ENCODE results near the gene LPP. TPM values are rescaled to one million over a fixed set of nuclear protein-coding genes. Genes with fewer than 3 reads are reported as not detected.
A peak's percentile ranks its signal among the peaks of the same experiment; 100 is the strongest.

LPP gene
- total and polyA plus RNA-seq, 8 donors, result 8.0 to 885 (median 305) TPM

DNA sequence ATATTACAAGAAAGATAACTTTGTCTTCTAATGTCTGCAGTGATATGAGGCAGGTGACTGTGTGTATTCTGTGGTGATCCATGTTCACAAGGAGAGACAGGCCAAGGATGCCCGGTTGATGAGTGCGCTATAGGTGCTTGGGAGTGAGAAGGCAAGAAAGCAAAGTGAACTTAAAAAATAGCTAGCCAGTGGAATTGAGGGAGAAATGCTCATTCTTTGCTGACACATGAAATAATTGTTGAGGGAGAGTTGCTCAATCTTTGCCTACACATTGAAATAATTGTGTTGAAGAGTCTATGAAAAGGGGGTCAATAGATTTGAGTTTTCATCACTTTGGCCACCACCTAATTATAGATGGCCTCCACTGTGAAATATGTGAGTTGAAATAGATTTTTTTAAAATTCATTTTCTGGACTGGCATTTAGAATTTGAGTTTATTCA lies 156.3 kb downstream of the LPP start:
- no peak for TF ChIP-seq POLR2A (IDR thresholded peaks at IDR 0.05)
- TF ChIP-seq POLR2AphosphoS5 (IDR thresholded peaks at IDR 0.05), result no peak
- no peak for TF ChIP-seq EP300 (IDR thresholded peaks at IDR 0.05)
- TF ChIP-seq, protein P1, sequence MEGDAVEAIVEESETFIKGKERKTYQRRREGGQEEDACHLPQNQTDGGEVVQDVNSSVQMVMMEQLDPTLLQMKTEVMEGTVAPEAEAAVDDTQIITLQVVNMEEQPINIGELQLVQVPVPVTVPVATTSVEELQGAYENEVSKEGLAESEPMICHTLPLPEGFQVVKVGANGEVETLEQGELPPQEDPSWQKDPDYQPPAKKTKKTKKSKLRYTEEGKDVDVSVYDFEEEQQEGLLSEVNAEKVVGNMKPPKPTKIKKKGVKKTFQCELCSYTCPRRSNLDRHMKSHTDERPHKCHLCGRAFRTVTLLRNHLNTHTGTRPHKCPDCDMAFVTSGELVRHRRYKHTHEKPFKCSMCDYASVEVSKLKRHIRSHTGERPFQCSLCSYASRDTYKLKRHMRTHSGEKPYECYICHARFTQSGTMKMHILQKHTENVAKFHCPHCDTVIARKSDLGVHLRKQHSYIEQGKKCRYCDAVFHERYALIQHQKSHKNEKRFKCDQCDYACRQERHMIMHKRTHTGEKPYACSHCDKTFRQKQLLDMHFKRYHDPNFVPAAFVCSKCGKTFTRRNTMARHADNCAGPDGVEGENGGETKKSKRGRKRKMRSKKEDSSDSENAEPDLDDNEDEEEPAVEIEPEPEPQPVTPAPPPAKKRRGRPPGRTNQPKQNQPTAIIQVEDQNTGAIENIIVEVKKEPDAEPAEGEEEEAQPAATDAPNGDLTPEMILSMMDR (IDR thresholded peaks at IDR 0.05), result no peak
- Histone ChIP-seq H3K4me3 (no peak overlapping the region), H3K27ac (peak overlapping the region in 2 of 5 donors; percentile 3 to 12), H3K27me3 (no peaks in the 10 kb centered on the region), H3K4me1 (peaks cover 0 to 30% (median 16%) of the 10 kb centered on the region in 4 donors), H3K36me3 (peaks cover 0 to 7% (median 0%) of the 10 kb centered on the region in 4 donors), H3K9me3 (no peaks in the 10 kb centered on the region)
- intact Hi-C loops (cut with DNase I; ENCODE audit: low total_unique reads), result no loop called here
- no peak for DNase-seq
- 90 to 99% (median 93%) methylated on average over 2 of the region's 2 CpGs for WGBS, 5 donors

DNA sequence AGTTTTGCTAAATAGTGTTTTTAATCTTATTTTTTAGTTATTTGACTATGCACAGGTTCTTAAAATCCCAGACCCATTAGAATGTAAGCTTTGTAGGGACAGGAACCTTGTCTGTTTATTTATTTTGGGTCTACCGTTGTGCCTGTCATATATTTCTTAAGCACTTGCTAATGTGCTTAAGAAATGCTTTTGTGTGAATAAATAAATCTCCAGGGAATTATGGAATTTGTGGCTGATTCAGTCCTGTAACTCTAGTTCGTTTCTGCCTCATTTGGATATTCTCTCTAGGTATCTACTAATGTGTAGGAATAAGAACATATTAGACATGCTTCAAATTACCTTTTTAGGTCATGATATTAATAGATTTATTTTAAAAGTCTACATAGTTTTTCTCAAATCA lies 161.6 kb downstream of the LPP start:
- peak overlapping the region in 1 of 5 donors; percentile 34 for H3K27ac ChIP-seq
- no peaks in the 10 kb centered on the region for H3K9me3 ChIP-seq
- H3K4me3 ChIP-seq, result no peak overlapping the region
- DNase-seq, result no peak
- intact Hi-C loops (cut with DNase I; ENCODE audit: low total_unique reads), result no loop called here
- peaks cover 0 to 34% (median 13%) of the 10 kb centered on the region in 4 donors for H3K4me1 ChIP-seq
- H3K36me3 ChIP-seq, result peaks cover 0 to 7% (median 0%) of the 10 kb centered on the region in 4 donors
- H3K27me3 ChIP-seq, result no peaks in the 10 kb centered on the region
- TF ChIP-seq EP300 (IDR thresholded peaks at IDR 0.05) (no peak), POLR2A (IDR thresholded peaks at IDR 0.05) (no peak), POLR2AphosphoS5 (IDR thresholded peaks at IDR 0.05) (no peak)
- TF ChIP-seq, protein P1 (IDR thresholded peaks at IDR 0.05), result no peak
- WGBS, 5 donors, result 59 to 82% (median 77%) methylated on average over 2 of the region's 2 CpGs

DNA sequence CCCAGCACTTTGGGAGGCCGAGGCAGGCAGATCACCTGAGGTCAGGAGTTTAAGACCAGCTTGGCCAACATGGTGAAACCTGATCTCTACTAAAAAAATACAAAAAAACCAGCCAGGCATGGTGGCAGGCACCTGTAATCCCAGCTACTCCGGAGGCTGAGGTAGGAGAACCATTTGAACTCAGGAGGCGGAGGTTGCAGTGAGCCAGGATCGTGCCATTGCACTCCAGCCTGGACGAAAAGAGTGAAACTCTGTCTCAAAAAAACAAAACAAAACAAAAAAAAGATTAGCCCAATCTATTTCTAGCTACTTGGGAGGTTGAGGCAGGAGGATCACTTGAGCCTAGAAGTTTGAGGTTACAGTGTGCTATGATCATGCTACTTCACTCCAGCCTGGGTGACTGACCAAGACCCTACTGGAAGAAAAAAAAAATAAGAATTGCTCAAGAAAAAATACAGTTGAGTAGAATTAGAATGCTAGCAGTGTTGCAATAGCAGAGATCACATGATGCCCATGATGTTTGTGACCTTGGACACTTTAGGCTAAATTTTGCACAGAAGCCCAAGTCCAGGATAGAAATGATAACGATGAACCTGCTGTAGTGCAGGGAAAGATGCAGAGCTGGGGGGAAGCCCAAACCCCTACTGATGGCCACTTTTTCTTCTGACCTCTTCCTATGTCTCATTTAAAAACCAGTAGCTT lies 162.2 kb downstream of the LPP start:
- H3K36me3 ChIP-seq, result peaks cover 0 to 7% (median 0%) of the 10 kb centered on the region in 4 donors
- peaks cover 0 to 39% (median 14%) of the 10 kb centered on the region in 4 donors for H3K4me1 ChIP-seq
- no peak overlapping the region for H3K4me3 ChIP-seq
- H3K27ac ChIP-seq, result peak overlapping the region in 1 of 5 donors; percentile 46
- WGBS, 5 donors, result 83 to 95% (median 91%) methylated on average over 6 of the region's 6 CpGs
- no peak for TF ChIP-seq POLR2A (IDR thresholded peaks at IDR 0.05)
- TF ChIP-seq EP300 (IDR thresholded peaks at IDR 0.05), result no peak
- TF ChIP-seq, protein P1 (IDR thresholded peaks at IDR 0.05), result no peak
- TF ChIP-seq POLR2AphosphoS5 (IDR thresholded peaks at IDR 0.05), result no peak
- H3K9me3 ChIP-seq, result no peaks in the 10 kb centered on the region
- intact Hi-C loops (cut with DNase I; ENCODE audit: low total_unique reads), result no loop called here
- no peaks in the 10 kb centered on the region for H3K27me3 ChIP-seq
- DNase-seq, result no peak

DNA sequence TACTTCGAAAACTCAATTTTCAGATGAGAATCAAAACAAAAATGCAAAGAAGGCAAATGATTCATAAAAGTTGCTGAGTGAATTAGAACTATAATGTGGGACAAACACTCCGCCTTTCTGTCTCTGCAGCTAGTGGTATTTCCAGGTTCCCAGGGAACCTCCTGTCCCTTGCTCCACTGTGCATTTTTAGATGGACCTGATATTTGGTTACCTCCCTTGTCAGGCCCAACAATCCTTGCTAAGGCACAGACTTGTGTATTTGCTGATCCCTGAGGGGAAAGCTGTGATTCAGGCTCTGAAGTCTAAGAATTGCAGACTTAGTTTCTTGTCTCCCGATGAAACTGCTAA lies 162.7 kb downstream of the LPP start:
- Histone ChIP-seq H3K27me3 (no peaks in the 10 kb centered on the region), H3K36me3 (peaks cover 0 to 7% (median 0%) of the 10 kb centered on the region in 4 donors), H3K4me3 (no peak overlapping the region), H3K27ac (peak overlapping the region in 1 of 5 donors; percentile 46), H3K9me3 (no peaks in the 10 kb centered on the region), H3K4me1 (peaks cover 0 to 44% (median 15%) of the 10 kb centered on the region in 4 donors)
- WGBS, 5 donors, result 82 to 94% (median 87%) methylated on average over 3 of the region's 3 CpGs
- intact Hi-C loops (cut with DNase I; ENCODE audit: low total_unique reads), result no loop called here
- DNase-seq, result no peak
- no peak for TF ChIP-seq EP300 (IDR thresholded peaks at IDR 0.05)
- no peak for TF ChIP-seq POLR2AphosphoS5 (IDR thresholded peaks at IDR 0.05)

DNA sequence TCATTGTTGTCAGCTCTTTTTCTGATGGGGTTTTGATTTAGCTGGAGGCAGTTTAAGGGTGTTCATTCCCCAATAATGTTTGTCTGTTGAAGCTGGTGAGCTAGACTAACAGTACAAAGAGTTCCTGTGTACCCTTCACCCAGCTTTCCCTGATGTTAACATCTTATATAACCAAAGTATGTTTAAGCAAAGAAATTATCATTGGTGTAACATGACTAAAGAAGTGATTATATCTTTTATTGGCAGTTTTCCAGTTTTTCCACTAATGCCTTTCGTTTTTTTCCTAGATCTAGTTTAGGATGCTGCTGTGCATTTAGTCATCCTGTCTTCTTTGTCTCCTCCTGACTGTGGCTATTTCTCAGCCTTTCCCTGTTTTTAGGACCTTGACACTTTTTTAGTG lies 165.6 kb downstream of the LPP start:
- Histone ChIP-seq H3K4me3 (no peak overlapping the region), H3K36me3 (no peaks in the 10 kb centered on the region), H3K4me1 (peaks cover 0 to 70% (median 26%) of the 10 kb centered on the region in 4 donors), H3K27me3 (no peaks in the 10 kb centered on the region), H3K27ac (peak overlapping the region in 1 of 5 donors; percentile 15), H3K9me3 (no peaks in the 10 kb centered on the region)
- WGBS, 5 donors, result 11 to 26% (median 20%) methylated on average over 1 of the region's 1 CpG
- peak in 1 of 2 donors; percentile 27 for DNase-seq
- TF ChIP-seq EP300 (IDR thresholded peaks at IDR 0.05) (no peak), POLR2AphosphoS5 (IDR thresholded peaks at IDR 0.05) (no peak), POLR2A (IDR thresholded peaks at IDR 0.05) (no peak)
- TF ChIP-seq, protein P1 (IDR thresholded peaks at IDR 0.05), result no peak
- intact Hi-C loops (cut with DNase I; ENCODE audit: low total_unique reads), result no loop called here

Measured in stomach (tissue), 9 donors.